ENCODE measurements around the gene ANKRD6. TPM values are rescaled to one million over a fixed set of nuclear protein-coding genes. Genes with fewer than 3 reads are reported as not detected.

Gene ANKRD6
- total and polyA plus RNA-seq, 3 experiments from 2014 or later: 2.8 to 3.4 (median 3.0) TPM

DNA sequence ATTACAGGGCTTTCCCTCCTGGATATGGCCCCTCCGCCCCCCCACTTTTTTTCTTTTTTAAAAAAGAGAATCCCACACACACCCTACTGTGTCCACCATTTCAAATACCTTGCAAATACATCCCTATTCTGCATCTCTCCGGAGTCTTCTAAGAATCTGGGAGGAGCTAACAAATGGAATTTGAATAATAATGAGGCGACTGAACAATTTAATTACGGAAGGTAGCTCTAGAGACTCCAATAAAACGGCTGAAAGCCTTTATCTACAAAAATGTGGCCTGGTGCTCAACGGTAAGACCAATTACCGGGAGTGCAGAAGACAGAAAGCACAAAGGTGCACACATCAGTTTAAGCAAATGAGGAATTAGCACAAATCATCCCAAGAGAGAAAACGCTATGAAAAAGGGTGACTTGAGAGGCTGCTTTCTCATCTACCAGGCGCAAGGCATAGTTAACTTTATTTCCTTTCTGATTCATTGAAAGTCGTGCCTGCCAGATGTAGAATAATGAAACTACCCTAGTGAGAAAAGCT is 22.7 kb upstream of the ANKRD6 start:
- Mint-ChIP-seq H3K4me3 (peak overlapping the region; percentile 79 to 92 (median 84)), H3K9me3 (no peaks in the 10 kb centered on the region), H3K27me3 (peaks cover 12 to 20% of the 10 kb centered on the region in 2 donors), H3K36me3 (peaks cover 0 to 4% (median 0%) of the 10 kb centered on the region in 3 donors), H3K27ac (peak overlapping the region in 4 of 8 donors; percentile 10 to 71 (median 51)), H3K4me1 (peaks cover 10 to 29% (median 14%) of the 10 kb centered on the region in 3 donors)
- POLR2A ChIA-PET: no interaction called here
- CTCF ChIA-PET: interaction anchor here (2.2 to 5.1 kb wide), 3 partner anchors 22 to 38 kb away, joined by 7 to 24 read pairs (median 7); no protein-coding TSS in a partner anchor
- Histone ChIP-seq H3K4me1 (ENCODE audit: insufficient read depth, low read length) (peaks cover 20% of the 10 kb centered on the region), H3K27ac (ENCODE audit: low read depth, low read length) (no peak overlapping the region), H3K36me3 (ENCODE audit: insufficient read depth, low read length) (no peaks in the 10 kb centered on the region), H3K27me3 (ENCODE audit: insufficient read depth, low read length, poor library complexity, severe bottlenecking) (peaks cover 4% of the 10 kb centered on the region), H3K9me3 (ENCODE audit: low read length) (no peaks in the 10 kb centered on the region), H3K4me3 (ENCODE audit: low read length) (no peak overlapping the region)
- DNase-seq: no peak

DNA sequence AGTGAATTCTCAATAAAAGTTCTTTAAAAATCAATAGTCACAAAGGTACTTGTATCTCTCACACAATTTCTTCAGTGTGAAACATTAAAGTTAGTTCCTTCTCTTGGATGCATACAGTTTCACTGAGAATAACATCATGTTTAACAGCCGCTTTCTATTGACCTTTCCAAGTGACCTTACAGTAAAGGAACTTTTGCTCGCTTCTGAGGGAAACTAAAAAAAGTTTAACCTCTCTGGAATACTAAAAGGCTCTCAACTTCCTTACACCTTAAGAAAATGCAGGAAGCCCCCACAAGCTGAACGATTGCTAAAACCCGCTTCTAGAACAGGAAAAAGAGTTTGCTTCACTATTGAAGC is 22.2 kb upstream of the ANKRD6 start:
- CTCF ChIA-PET: interaction anchor here (2.2 to 5.1 kb wide), 3 partner anchors 22 to 39 kb away, joined by 7 to 24 read pairs (median 7); no protein-coding TSS in a partner anchor
- Mint-ChIP-seq H3K4me3 (peak overlapping the region; percentile 79 to 92 (median 84)), H3K4me1 (peaks cover 10 to 29% (median 14%) of the 10 kb centered on the region in 3 donors), H3K9me3 (no peaks in the 10 kb centered on the region), H3K36me3 (peaks cover 0 to 4% (median 0%) of the 10 kb centered on the region in 3 donors), H3K27me3 (peaks cover 17 to 24% of the 10 kb centered on the region in 2 donors), H3K27ac (peak overlapping the region in 5 of 8 donors; percentile 52 to 77 (median 71))
- POLR2A ChIA-PET: no interaction called here
- Histone ChIP-seq H3K27me3 (ENCODE audit: insufficient read depth, low read length, poor library complexity, severe bottlenecking) (peaks cover 4% of the 10 kb centered on the region), H3K36me3 (ENCODE audit: insufficient read depth, low read length) (no peaks in the 10 kb centered on the region), H3K4me1 (ENCODE audit: insufficient read depth, low read length) (peaks cover 20% of the 10 kb centered on the region), H3K27ac (ENCODE audit: low read depth, low read length) (no peak overlapping the region), H3K9me3 (ENCODE audit: low read length) (no peaks in the 10 kb centered on the region), H3K4me3 (ENCODE audit: low read length) (peak overlapping the region; percentile 53)
- no peak for DNase-seq

DNA sequence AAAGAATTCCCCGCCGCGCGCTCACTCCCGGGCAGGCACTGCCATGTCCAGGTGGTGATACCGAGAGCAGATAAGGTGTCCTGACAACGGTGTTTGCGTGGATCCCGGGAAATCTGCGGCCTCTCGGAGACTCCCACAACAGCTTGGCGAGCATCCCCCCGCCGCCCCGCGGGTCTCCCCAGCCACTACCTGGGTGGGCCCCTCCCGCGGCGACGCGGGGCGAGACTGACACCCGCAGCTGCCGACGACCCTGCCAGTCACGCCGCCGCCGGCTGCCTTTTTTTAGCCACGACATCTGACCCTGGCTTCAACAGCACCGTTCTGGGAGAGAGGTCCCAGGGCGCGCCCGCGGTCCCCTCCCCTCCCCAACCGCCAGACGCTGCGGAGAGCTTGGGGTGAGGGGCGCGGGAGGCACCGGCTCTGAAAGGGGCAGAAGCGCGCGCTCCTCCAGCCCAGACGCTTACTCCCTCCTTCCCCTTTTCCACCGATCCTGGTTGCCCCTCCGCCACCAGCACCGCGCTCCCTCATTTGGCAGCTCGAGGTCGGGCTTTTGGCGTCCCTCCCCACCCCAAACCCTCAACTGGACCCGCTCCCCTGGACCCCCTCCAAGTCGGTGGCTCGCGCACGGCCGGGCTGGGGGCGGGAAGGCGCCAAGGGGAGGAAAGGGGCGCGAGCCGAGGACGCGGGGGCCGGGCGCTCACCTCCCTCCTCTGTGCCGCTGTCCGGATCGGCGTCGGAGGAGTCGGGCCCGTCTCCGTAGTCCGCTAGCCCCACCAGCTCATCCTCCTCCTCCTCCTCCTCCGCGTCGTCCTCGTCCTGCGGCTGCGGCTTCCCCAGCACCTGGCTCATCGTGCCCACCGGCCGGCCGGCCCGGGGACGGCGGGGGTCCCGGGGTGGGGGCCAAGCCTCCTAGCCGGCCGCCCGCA is 21.5 kb upstream of the ANKRD6 start:
- H3K9me3 Mint-ChIP-seq: no peaks in the 10 kb centered on the region
- peaks cover 4% of the 10 kb centered on the region for H3K27me3 ChIP-seq (ENCODE audit: insufficient read depth, low read length, poor library complexity, severe bottlenecking)
- peak in 4 of 5 donors; percentile 9 to 49 (median 20) for DNase-seq
- H3K27ac ChIP-seq (ENCODE audit: low read depth, low read length): no peak overlapping the region
- H3K27ac Mint-ChIP-seq: peak overlapping the region in 5 of 8 donors; percentile 32 to 77 (median 71)
- H3K4me3 Mint-ChIP-seq: peak overlapping the region; percentile 79 to 92 (median 84)
- peak overlapping the region; percentile 53 for H3K4me3 ChIP-seq (ENCODE audit: low read length)
- H3K4me1 Mint-ChIP-seq: peaks cover 10 to 25% (median 14%) of the 10 kb centered on the region in 3 donors
- CTCF ChIA-PET: interaction anchor here (0.9 to 5.1 kb wide), 5 partner anchors 21 to 43 kb away, joined by 3 to 24 read pairs (median 7); no protein-coding TSS in a partner anchor
- peaks cover 24 to 27% of the 10 kb centered on the region in 2 donors for H3K27me3 Mint-ChIP-seq
- H3K4me1 ChIP-seq (ENCODE audit: insufficient read depth, low read length): peaks cover 20% of the 10 kb centered on the region
- POLR2A ChIA-PET: interaction anchor here (1.0 kb wide), 3 partner anchors 39 to 417 kb away, joined by 3 to 4 read pairs (median 3); no protein-coding TSS in a partner anchor
- no peaks in the 10 kb centered on the region for H3K9me3 ChIP-seq (ENCODE audit: low read length)
- H3K36me3 Mint-ChIP-seq: peaks cover 0 to 4% (median 0%) of the 10 kb centered on the region in 3 donors
- no peaks in the 10 kb centered on the region for H3K36me3 ChIP-seq (ENCODE audit: insufficient read depth, low read length)

DNA sequence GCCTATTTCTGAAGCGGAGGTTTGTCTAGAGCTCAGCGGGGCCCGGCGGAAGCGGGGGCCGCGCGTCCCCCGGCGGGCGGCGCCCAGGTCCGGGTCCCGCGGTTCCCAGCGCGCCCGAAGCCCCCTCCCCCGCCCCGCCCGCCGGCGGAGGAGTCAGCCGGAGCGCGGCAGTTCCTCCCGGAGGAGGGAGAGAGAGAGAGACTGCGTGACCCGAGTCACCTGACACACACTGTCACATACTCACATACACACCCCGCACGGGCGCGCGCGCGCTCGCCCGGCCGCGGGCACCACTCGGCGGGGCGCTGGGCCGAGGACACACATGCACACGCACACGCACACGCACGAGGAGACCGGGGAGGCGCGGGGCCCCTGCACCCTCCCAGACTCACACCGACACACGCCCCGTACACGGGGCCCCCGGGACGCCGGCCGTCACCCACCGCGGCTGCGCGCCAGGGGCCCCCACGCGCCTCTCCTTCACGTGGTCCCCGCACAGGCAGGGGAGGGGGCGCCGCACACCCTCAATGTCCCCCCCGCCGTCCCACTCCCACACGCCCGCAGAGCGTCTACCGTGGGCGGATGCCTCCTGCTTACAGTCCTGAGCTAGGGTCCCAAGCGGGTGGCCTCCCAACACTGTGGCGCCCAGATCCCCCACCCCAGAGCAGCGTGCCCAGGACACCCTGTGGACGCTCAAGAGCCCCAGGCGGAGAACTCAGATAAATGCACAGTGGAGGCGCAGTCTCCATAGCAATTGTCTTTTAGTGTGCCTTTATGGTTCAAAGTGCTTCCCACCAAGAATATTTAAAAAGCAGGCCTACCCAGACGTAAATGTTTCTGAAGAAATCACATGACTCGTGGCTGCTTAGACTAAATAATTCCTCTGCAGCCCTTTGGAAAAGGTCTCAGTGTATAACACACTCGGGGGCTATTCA is 20.6 kb upstream of the ANKRD6 start, which contains the start of gene RRAGD:
Gene RRAGD (minus strand): TSS at position 203 of the 935 bp plus-strand sequence. CDS start 280 bp downstream, outside the sequence.
- Histone ChIP-seq H3K4me3 (ENCODE audit: low read length) (peak within 1 kb of the TSS; percentile 68), H3K4me1 (ENCODE audit: insufficient read depth, low read length) (peaks cover 20% of the 10 kb centered on the region), H3K27me3 (ENCODE audit: insufficient read depth, low read length, poor library complexity, severe bottlenecking) (peaks cover 4% of the 10 kb centered on the region), H3K27ac (ENCODE audit: low read depth, low read length) (peak within 1 kb of the TSS; percentile 15), H3K9me3 (ENCODE audit: low read length) (no peaks in the 10 kb centered on the region), H3K36me3 (ENCODE audit: insufficient read depth, low read length) (no peaks in the 10 kb centered on the region)
- H3K9me3 Mint-ChIP-seq: no peaks in the 10 kb centered on the region
- peaks cover 10 to 25% (median 14%) of the 10 kb centered on the region in 3 donors for H3K4me1 Mint-ChIP-seq
- peaks cover 0 to 4% (median 2%) of the 10 kb centered on the region in 3 donors for H3K36me3 Mint-ChIP-seq
- peak within 1 kb of the TSS; percentile 89 to 98 (median 92) for H3K4me3 Mint-ChIP-seq
- ChIA-PET POLR2A (interaction anchor here (0.7 to 1.0 kb wide), 4 partner anchors 24 to 417 kb away, joined by 3 to 4 read pairs (median 3); no protein-coding TSS in a partner anchor), CTCF (interaction anchor here (0.9 to 5.1 kb wide), 6 partner anchors 20 to 44 kb away, joined by 3 to 24 read pairs (median 7); partner anchors contain the start of gene ANKRD6)
- H3K27ac Mint-ChIP-seq: peak within 1 kb of the TSS; percentile 29 to 84 (median 65)
- peak; percentile 32 to 75 (median 47) for DNase-seq
- H3K27me3 Mint-ChIP-seq: peaks cover 28 to 31% of the 10 kb centered on the region in 2 donors

DNA sequence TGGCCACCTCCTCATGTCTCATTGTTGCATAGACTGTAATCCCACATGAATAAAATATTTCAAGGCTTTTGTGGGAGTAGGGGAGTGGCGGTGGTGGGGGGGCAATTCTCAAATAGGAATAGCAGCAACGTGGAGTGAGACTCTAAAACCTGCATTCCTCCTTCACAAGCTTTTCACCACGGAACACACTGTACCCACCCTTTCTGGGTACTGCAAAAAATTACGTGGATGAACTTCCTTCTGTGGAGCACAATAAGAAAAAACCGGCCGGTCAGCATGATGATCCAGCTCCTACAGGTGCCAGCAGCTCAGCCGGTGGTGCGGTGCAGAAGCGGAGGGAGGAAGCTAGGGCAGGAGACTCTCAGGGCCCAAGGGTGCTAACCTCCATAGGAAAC is 19.9 kb upstream of the ANKRD6 start:
- POLR2A ChIA-PET: interaction anchor here (0.7 kb wide), 1 partner anchor 24 kb away, joined by 3 read pairs; no protein-coding TSS in a partner anchor
- H3K27me3 Mint-ChIP-seq: peaks cover 30 to 35% of the 10 kb centered on the region in 2 donors
- H3K4me1 Mint-ChIP-seq: peaks cover 10 to 22% (median 14%) of the 10 kb centered on the region in 3 donors

DNA sequence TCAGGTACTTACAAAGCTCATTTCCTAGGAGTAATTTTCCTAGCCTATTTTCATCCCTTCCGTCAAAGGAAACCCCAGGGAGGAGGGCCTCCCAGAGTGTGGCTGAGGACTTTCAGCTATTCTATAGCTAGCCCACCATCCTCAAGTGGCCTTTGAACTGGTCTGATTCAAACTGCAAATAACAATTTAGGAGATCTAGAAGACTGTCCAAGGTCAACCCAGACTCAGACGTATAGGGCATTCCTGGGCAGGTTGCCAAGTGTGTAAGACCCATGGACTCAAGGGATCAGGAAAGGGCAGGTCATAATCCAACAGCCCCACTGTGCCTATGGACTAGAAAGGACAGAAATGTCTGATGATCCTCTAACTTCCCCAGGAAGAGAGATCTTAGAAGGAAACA is 18.7 kb upstream of the ANKRD6 start:
- POLR2A ChIA-PET: no interaction called here
- H3K36me3 Mint-ChIP-seq: peaks cover 0 to 4% (median 4%) of the 10 kb centered on the region in 3 donors

More for the DNA sequence above, 19.9 kb upstream of the ANKRD6 start:
- DNase-seq: no peak
- Mint-ChIP-seq H3K4me3 (peak overlapping the region; percentile 76 to 98 (median 92)), H3K9me3 (no peaks in the 10 kb centered on the region), H3K27ac (peak overlapping the region in 5 of 8 donors; percentile 21 to 68 (median 64)), H3K36me3 (peaks cover 0 to 4% (median 4%) of the 10 kb centered on the region in 3 donors)
- Histone ChIP-seq H3K9me3 (ENCODE audit: low read length) (no peaks in the 10 kb centered on the region), H3K4me1 (ENCODE audit: insufficient read depth, low read length) (peaks cover 20% of the 10 kb centered on the region), H3K27ac (ENCODE audit: low read depth, low read length) (no peak overlapping the region), H3K27me3 (ENCODE audit: insufficient read depth, low read length, poor library complexity, severe bottlenecking) (peaks cover 4% of the 10 kb centered on the region), H3K36me3 (ENCODE audit: insufficient read depth, low read length) (no peaks in the 10 kb centered on the region), H3K4me3 (ENCODE audit: low read length) (peak overlapping the region; percentile 68)
- CTCF ChIA-PET: interaction anchor here (1.2 to 5.1 kb wide), 4 partner anchors 19 to 41 kb away, joined by 4 to 24 read pairs (median 6); partner anchors contain the start of gene ANKRD6

More for the DNA sequence above, 18.7 kb upstream of the ANKRD6 start:
- peak overlapping the region in 3 of 7 donors; percentile 1 to 76 (median 2) for H3K4me3 Mint-ChIP-seq
- H3K9me3 Mint-ChIP-seq: no peaks in the 10 kb centered on the region
- Histone ChIP-seq H3K4me3 (ENCODE audit: low read length) (no peak overlapping the region), H3K36me3 (ENCODE audit: insufficient read depth, low read length) (no peaks in the 10 kb centered on the region), H3K27me3 (ENCODE audit: insufficient read depth, low read length, poor library complexity, severe bottlenecking) (peaks cover 4% of the 10 kb centered on the region), H3K9me3 (ENCODE audit: low read length) (no peaks in the 10 kb centered on the region), H3K4me1 (ENCODE audit: insufficient read depth, low read length) (peaks cover 20% of the 10 kb centered on the region), H3K27ac (ENCODE audit: low read depth, low read length) (no peak overlapping the region)
- no peak for DNase-seq
- CTCF ChIA-PET: interaction anchor here (1.2 to 5.1 kb wide), 3 partner anchors 18 to 42 kb away, joined by 4 to 24 read pairs (median 6); partner anchors contain the start of gene ANKRD6
- H3K4me1 Mint-ChIP-seq: peaks cover 10 to 22% (median 14%) of the 10 kb centered on the region in 3 donors
- no peak overlapping the region for H3K27ac Mint-ChIP-seq
- peaks cover 34 to 41% of the 10 kb centered on the region in 2 donors for H3K27me3 Mint-ChIP-seq

Measured in CD8-positive, alpha-beta memory T cell (primary cell).